ENCODE measurements around the gene PDE7B.
A peak's percentile ranks its signal among the peaks of the same experiment; 100 is the strongest.

PDE7B gene

GRCh38 chr6:136034422-136034821, 182.9 kb downstream of the PDE7B start:
- no peak for DNase-seq

GRCh38 chr6:136035378-136036070, 184.0 kb downstream of the PDE7B start:
- peak; percentile 29 to 71 (median 54) for DNase-seq

- DNase-seq = no peak
Measured at GRCh38 chr6:136036071-136036380, 184.5 kb downstream of the PDE7B start.

- DNase-seq = no peak
Measured at GRCh38 chr6:136036601-136037000, 185.1 kb downstream of the PDE7B start.

- DNase-seq = no peak
Measured at GRCh38 chr6:136037242-136037875, 185.9 kb downstream of the PDE7B start.

- DNase-seq = peak in 3 of 4 experiments; percentile 11 to 21 (median 18)
Measured at GRCh38 chr6:136037876-136038460, 186.5 kb downstream of the PDE7B start.

- DNase-seq = no peak
Measured at GRCh38 chr6:136038531-136038930, 187.0 kb downstream of the PDE7B start.

GRCh38 chr6:136039185-136039584, 187.7 kb downstream of the PDE7B start:
- no peak for DNase-seq

- DNase-seq = no peak
Measured at GRCh38 chr6:136050475-136050874, 199.0 kb downstream of the PDE7B start.

- DNase-seq = peak in 3 of 4 experiments; percentile 5 to 31 (median 29)
Measured at GRCh38 chr6:136051140-136051775, 199.8 kb downstream of the PDE7B start.

- peak in 1 of 4 experiments; percentile 6 for DNase-seq
Measured at GRCh38 chr6:136052031-136052430, 200.5 kb downstream of the PDE7B start.

- no peak for DNase-seq
Measured at GRCh38 chr6:136058852-136059251, 207.4 kb downstream of the PDE7B start.

GRCh38 chr6:136059308-136059707, 207.8 kb downstream of the PDE7B start:
- DNase-seq = no peak

- no peak for DNase-seq
Measured at GRCh38 chr6:136060052-136060451, 208.6 kb downstream of the PDE7B start.

- DNase-seq = no peak
Measured at GRCh38 chr6:136060759-136061158, 209.3 kb downstream of the PDE7B start.

GRCh38 chr6:136061701-136062100, 210.2 kb downstream of the PDE7B start:
- DNase-seq = no peak

- DNase-seq = no peak
Measured at GRCh38 chr6:136063096-136063495, 211.6 kb downstream of the PDE7B start.

- DNase-seq = peak in 1 of 4 experiments; percentile 9
Measured at GRCh38 chr6:136066005-136066404, 214.5 kb downstream of the PDE7B start.

GRCh38 chr6:136067731-136068341, 216.3 kb downstream of the PDE7B start:
- DNase-seq = no peak

- no peak for DNase-seq
Measured at GRCh38 chr6:136069119-136069518, 217.6 kb downstream of the PDE7B start.

- no peak for DNase-seq
Measured at GRCh38 chr6:136070815-136071214, 219.3 kb downstream of the PDE7B start.

GRCh38 chr6:136072691-136073090, 221.2 kb downstream of the PDE7B start:
- DNase-seq = no peak

GRCh38 chr6:136073216-136073615, 221.7 kb downstream of the PDE7B start:
- no peak for DNase-seq

All from suppressor macrophage (primary cell).